ENCODE measurements around the gene ARHGAP30.

ARHGAP30 gene

DNA sequence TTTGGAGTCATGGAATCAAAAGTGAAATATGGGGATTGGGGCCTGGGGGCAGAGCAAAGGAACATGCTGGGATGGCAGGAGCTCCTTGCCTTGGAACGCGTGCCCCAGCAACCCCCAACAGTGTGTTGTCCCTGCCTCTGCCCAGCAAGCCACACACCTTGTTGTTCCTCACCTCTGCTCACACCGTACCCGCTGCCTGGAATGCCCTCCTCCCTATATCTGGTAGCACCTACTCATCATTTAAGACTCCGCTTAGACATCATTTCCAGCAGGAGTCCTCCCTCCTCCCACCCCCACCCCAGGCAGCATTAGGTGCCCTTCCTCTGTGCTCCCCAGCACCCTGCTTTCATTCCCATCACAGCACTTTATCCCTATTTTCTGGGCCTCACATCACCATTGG, 11.8 kb upstream of the ARHGAP30 start:
- H3K27ac ChIP-seq (ENCODE audit: low read depth, low read length), result no peak overlapping the region
- H3K4me1 ChIP-seq (ENCODE audit: control insufficient read depth, insufficient read depth, low read length, unreplicated experiment), result peaks cover 42% of the 10 kb centered on the region
- H3K4me3 ChIP-seq (ENCODE audit: low read depth, low read length), result no peak overlapping the region

DNA sequence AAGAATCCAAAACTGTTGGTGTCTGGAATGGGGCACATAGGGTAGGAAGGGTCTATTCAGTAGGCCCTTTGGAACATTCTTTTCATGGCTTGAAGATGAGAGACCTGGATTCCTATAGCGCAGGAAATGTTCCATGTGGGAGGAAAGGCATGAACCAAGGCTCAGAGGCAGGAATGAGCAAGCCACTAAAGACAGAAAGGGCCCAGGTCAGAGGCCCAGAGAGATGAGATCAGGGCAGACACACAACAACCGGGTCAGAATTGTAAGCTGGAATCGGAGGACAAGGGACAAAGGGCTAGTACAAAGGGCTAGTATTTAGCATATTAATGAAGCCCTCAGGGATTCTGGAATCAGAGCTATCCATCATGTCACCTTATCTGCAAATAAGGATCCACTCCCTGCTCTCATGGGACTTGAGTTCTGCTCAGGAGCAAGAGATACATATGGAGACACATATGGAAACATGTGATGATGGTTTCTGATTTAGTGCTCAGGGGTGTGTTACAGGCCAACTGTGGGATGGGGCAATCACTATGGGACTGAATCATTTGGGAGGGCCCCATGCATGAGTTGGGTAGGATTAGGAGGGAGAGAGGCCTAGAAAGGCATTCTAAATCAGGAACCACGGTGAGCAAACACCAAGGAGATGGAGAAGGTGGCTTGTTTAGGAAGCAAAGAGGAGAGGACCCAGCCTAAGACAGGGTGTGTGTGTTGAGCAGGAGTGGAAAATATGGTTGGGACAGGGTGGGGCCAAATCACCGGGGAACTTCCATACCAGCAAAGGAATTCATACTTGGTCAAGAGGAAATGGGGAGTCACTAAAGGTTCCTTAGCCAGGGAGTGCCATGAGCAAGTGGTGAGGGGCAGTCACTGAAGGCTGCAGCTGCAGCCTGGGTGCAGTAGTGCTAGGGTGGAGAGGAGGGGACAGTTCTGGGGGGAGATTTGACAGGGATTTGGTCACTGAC, 11.0 kb upstream of the ARHGAP30 start:
- H3K36me3 ChIP-seq (ENCODE audit: insufficient read depth, low read length), result no peaks in the 10 kb centered on the region
- H3K27ac ChIP-seq (ENCODE audit: low read depth, low read length), result no peak overlapping the region
- no peaks in the 10 kb centered on the region for H3K79me2 ChIP-seq (ENCODE audit: control insufficient read depth, insufficient read depth, low read length, unreplicated experiment)
- H3K27me3 ChIP-seq (ENCODE audit: insufficient read depth, low read length), result no peaks in the 10 kb centered on the region
- peaks cover 42% of the 10 kb centered on the region for H3K4me1 ChIP-seq (ENCODE audit: control insufficient read depth, insufficient read depth, low read length, unreplicated experiment)
- H2AFZ ChIP-seq (ENCODE audit: low read length, unreplicated experiment), result no peak overlapping the region
- H3K4me3 ChIP-seq (ENCODE audit: low read depth, low read length), result no peak overlapping the region

More for the DNA sequence above, 11.8 kb upstream of the ARHGAP30 start:
- no peaks in the 10 kb centered on the region for H3K79me2 ChIP-seq (ENCODE audit: control insufficient read depth, insufficient read depth, low read length, unreplicated experiment)
- no peak overlapping the region for H2AFZ ChIP-seq (ENCODE audit: low read length, unreplicated experiment)
- no peaks in the 10 kb centered on the region for H3K36me3 ChIP-seq (ENCODE audit: insufficient read depth, low read length)
- H3K27me3 ChIP-seq (ENCODE audit: insufficient read depth, low read length), result no peaks in the 10 kb centered on the region

DNA sequence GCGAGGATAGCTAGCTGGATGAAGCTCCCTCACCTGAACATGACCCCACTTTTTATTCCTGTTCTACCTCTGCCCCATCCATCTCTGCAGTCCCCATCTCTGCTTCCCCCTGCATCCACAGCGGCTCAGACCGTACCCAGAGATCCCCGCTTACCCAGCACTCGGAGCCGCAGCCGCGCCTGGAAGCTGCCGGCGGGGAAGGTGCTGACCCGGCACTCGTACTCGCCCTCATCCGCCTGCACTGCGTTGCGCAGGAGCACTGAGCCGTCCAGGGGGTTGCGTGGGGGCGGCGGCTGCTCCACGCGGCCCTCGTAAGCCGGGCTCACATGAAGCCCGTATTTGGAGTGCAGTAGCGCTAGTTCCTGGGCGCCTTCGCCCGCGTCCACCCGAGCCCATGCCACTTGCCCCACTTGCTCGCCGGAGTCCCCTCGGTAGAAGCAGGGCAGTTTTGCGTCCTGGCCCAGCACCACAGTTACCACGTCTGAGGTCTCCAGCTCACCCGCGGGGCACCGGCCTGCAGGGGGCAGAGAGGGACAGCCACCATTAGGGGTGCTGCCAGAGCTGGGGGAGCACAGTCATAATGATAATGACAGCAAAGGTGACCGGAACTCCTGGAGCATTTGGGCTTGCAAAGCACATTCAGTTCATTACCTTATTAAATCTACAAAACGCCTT, 9.9 kb upstream of the ARHGAP30 start:
- Histone ChIP-seq H2AFZ (ENCODE audit: low read length, unreplicated experiment) (no peak overlapping the region), H3K79me2 (ENCODE audit: control insufficient read depth, insufficient read depth, low read length, unreplicated experiment) (no peaks in the 10 kb centered on the region), H3K36me3 (ENCODE audit: insufficient read depth, low read length) (no peaks in the 10 kb centered on the region), H3K27me3 (ENCODE audit: insufficient read depth, low read length) (no peaks in the 10 kb centered on the region), H3K27ac (ENCODE audit: low read depth, low read length) (no peak overlapping the region), H3K4me1 (ENCODE audit: control insufficient read depth, insufficient read depth, low read length, unreplicated experiment) (peaks cover 34% of the 10 kb centered on the region), H3K4me3 (ENCODE audit: low read depth, low read length) (no peak overlapping the region)

DNA sequence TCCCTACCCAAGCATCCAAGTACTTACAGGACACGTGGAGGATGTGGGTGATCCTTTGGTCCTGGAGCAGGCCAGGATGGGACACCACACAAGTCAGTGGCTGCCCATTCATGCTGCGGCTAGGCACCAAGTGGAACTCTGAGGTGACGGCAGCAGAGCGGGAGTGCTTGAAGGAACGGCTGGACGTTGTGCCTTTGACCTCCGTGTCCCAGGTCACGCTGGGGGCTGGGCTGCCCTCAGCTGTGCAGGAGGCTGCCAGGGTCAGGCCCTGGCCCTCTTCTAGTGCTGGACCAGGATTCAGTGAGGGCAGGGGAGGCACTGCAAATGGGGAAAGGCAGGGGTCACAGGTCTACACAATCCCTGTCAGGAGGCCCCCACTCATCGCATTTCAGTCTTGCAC, 7.7 kb upstream of the ARHGAP30 start:
- Histone ChIP-seq H3K79me2 (ENCODE audit: control insufficient read depth, insufficient read depth, low read length, unreplicated experiment) (no peaks in the 10 kb centered on the region), H3K36me3 (ENCODE audit: insufficient read depth, low read length) (no peaks in the 10 kb centered on the region), H3K4me1 (ENCODE audit: control insufficient read depth, insufficient read depth, low read length, unreplicated experiment) (peaks cover 13% of the 10 kb centered on the region)

DNA sequence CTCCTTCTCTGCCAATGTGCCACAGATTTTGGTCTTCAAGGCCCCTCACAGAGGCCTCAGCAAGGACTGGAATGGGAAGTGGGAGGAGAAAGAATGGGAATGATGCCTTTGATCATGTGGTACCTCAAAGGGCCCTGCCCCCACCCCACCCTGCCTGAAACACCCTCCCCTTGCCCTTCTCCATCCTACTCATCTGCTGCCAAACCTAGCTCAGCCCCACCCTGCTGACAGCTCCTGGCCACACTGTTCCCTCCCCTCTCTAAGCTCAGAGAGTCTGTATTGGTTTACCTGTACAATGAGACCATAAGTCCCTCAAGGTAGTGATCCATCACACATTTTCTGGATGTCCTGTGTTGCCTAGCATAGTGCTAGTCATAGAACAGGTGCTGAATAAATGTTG, 6.7 kb upstream of the ARHGAP30 start:
- no peaks in the 10 kb centered on the region for H3K36me3 ChIP-seq (ENCODE audit: insufficient read depth, low read length)
- no peak overlapping the region for H3K27ac ChIP-seq (ENCODE audit: low read depth, low read length)
- H3K27me3 ChIP-seq (ENCODE audit: insufficient read depth, low read length), result no peaks in the 10 kb centered on the region
- no peaks in the 10 kb centered on the region for H3K79me2 ChIP-seq (ENCODE audit: control insufficient read depth, insufficient read depth, low read length, unreplicated experiment)
- no peak overlapping the region for H2AFZ ChIP-seq (ENCODE audit: low read length, unreplicated experiment)
- no peak overlapping the region for H3K4me3 ChIP-seq (ENCODE audit: low read depth, low read length)
- peaks cover 9% of the 10 kb centered on the region for H3K4me1 ChIP-seq (ENCODE audit: control insufficient read depth, insufficient read depth, low read length, unreplicated experiment)

More for the DNA sequence above, 7.7 kb upstream of the ARHGAP30 start:
- no peak overlapping the region for H3K4me3 ChIP-seq (ENCODE audit: low read depth, low read length)
- H3K27ac ChIP-seq (ENCODE audit: low read depth, low read length), result no peak overlapping the region
- no peaks in the 10 kb centered on the region for H3K27me3 ChIP-seq (ENCODE audit: insufficient read depth, low read length)
- H2AFZ ChIP-seq (ENCODE audit: low read length, unreplicated experiment), result no peak overlapping the region

DNA sequence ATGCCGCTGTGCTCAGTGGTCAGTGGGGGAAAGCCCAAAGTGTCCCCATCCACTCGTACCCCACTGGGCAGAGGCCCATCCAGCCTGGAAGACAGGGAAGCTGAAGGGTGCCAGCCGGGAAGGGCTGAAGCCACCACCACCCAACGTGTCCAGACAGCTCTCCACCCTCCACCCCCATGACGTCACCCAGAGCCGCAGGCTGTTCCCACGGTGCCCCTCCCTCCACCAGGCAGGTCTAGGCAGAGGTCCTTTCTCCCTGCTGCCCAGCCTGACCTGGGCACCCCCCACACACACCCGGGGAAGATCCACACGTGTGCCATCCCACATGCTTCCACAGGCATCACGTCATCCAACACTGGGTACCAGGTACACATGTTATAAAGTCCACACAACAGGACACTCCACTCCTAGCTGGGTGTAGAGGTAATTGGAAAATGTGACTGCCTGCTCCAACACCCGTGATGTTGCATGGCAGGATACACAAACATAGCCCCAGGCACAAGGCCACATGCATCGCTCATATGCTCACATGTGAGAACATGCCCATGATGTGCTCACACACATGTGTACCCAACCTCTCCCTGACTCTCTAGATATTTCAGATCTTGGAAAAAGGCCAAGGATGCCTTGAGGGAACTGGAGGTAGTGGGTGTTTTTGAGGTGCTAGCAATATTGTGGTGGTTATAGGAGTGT, 5.1 kb upstream of the ARHGAP30 start:
- Histone ChIP-seq H3K27me3 (ENCODE audit: insufficient read depth, low read length) (no peaks in the 10 kb centered on the region), H3K4me3 (ENCODE audit: low read depth, low read length) (no peak overlapping the region), H3K4me1 (ENCODE audit: control insufficient read depth, insufficient read depth, low read length, unreplicated experiment) (no peaks in the 10 kb centered on the region), H2AFZ (ENCODE audit: low read length, unreplicated experiment) (no peak overlapping the region), H3K27ac (ENCODE audit: low read depth, low read length) (no peak overlapping the region), H3K79me2 (ENCODE audit: control insufficient read depth, insufficient read depth, low read length, unreplicated experiment) (no peaks in the 10 kb centered on the region), H3K36me3 (ENCODE audit: insufficient read depth, low read length) (no peaks in the 10 kb centered on the region)

GRCh38 chr1:161073474-161074121, 3.9 kb upstream of the ARHGAP30 start:
- Histone ChIP-seq H3K79me2 (ENCODE audit: control insufficient read depth, insufficient read depth, low read length, unreplicated experiment) (no peaks in the 10 kb centered on the region), H3K27ac (ENCODE audit: low read depth, low read length) (no peak overlapping the region), H2AFZ (ENCODE audit: low read length, unreplicated experiment) (no peak overlapping the region), H3K4me1 (ENCODE audit: control insufficient read depth, insufficient read depth, low read length, unreplicated experiment) (no peaks in the 10 kb centered on the region), H3K27me3 (ENCODE audit: insufficient read depth, low read length) (no peaks in the 10 kb centered on the region), H3K36me3 (ENCODE audit: insufficient read depth, low read length) (no peaks in the 10 kb centered on the region), H3K4me3 (ENCODE audit: low read depth, low read length) (no peak overlapping the region)

GRCh38 chr1:161072751-161073449, 3.2 kb upstream of the ARHGAP30 start:
- Histone ChIP-seq H3K27me3 (ENCODE audit: insufficient read depth, low read length) (no peaks in the 10 kb centered on the region), H3K79me2 (ENCODE audit: control insufficient read depth, insufficient read depth, low read length, unreplicated experiment) (no peaks in the 10 kb centered on the region), H3K27ac (ENCODE audit: low read depth, low read length) (no peak overlapping the region), H2AFZ (ENCODE audit: low read length, unreplicated experiment) (no peak overlapping the region), H3K36me3 (ENCODE audit: insufficient read depth, low read length) (no peaks in the 10 kb centered on the region), H3K4me3 (ENCODE audit: low read depth, low read length) (no peak overlapping the region), H3K4me1 (ENCODE audit: control insufficient read depth, insufficient read depth, low read length, unreplicated experiment) (no peaks in the 10 kb centered on the region)

- Histone ChIP-seq H3K79me2 (ENCODE audit: control insufficient read depth, insufficient read depth, low read length, unreplicated experiment) (no peaks in the 10 kb centered on the region), H3K27ac (ENCODE audit: low read depth, low read length) (no peak overlapping the region), H3K4me1 (ENCODE audit: control insufficient read depth, insufficient read depth, low read length, unreplicated experiment) (no peaks in the 10 kb centered on the region), H3K36me3 (ENCODE audit: insufficient read depth, low read length) (no peaks in the 10 kb centered on the region), H3K4me3 (ENCODE audit: low read depth, low read length) (no peak overlapping the region), H2AFZ (ENCODE audit: low read length, unreplicated experiment) (no peak overlapping the region), H3K27me3 (ENCODE audit: insufficient read depth, low read length) (no peaks in the 10 kb centered on the region)
Observed at GRCh38 chr1:161071886-161072371, 2.2 kb upstream of the ARHGAP30 start.

- Histone ChIP-seq H2AFZ (ENCODE audit: low read length, unreplicated experiment) (no peak overlapping the region), H3K79me2 (ENCODE audit: control insufficient read depth, insufficient read depth, low read length, unreplicated experiment) (no peaks in the 10 kb centered on the region), H3K27me3 (ENCODE audit: insufficient read depth, low read length) (no peaks in the 10 kb centered on the region), H3K36me3 (ENCODE audit: insufficient read depth, low read length) (no peaks in the 10 kb centered on the region), H3K4me3 (ENCODE audit: low read depth, low read length) (no peak overlapping the region), H3K4me1 (ENCODE audit: control insufficient read depth, insufficient read depth, low read length, unreplicated experiment) (no peaks in the 10 kb centered on the region), H3K27ac (ENCODE audit: low read depth, low read length) (no peak overlapping the region)
Observed at GRCh38 chr1:161070761-161071160, 1.1 kb upstream of the ARHGAP30 start.
